ENCODE results near the gene OLFM2. TPM values are rescaled to one million over a fixed set of nuclear protein-coding genes. Genes with fewer than 3 reads are reported as not detected.
"Not testable (repeated sequence)": the region's sequence is repeated elsewhere in the genome, so short reads cannot be mapped to it uniquely, and the experiment has no call there.

The OLFM2 gene
- total RNA-seq, 1 donor from 2014 or later, result 18.8 TPM

- peaks cover 30 to 33% (median 30%) of the 10 kb centered on the region in 3 donors for H3K27me3 ChIP-seq (ENCODE audit: control insufficient read depth in 3 of 3, insufficient read depth in 3 of 3, low read length in 3 of 3)
- no peaks in the 10 kb centered on the region for H3K9me3 ChIP-seq (ENCODE audit: control insufficient read depth in 3 of 3, low read length in 3 of 3)
- H3K4me3 ChIP-seq (ENCODE audit: low read length in 3 of 3), result no peak overlapping the region
- peaks cover 11 to 15% (median 12%) of the 10 kb centered on the region in 3 donors for H3K4me1 ChIP-seq (ENCODE audit: control insufficient read depth in 3 of 3, insufficient read depth in 3 of 3, low read length in 3 of 3)
- no peaks in the 10 kb centered on the region for H3K36me3 ChIP-seq (ENCODE audit: control insufficient read depth in 3 of 3, insufficient read depth in 3 of 3, low read length in 3 of 3)
- H3K27ac ChIP-seq (ENCODE audit: low read depth, low read length), result no peak overlapping the region
- no peak overlapping the region for H3K9ac ChIP-seq (ENCODE audit: low read depth in 1 of 3, low read length in 3 of 3)
These were observed 3.5 kb downstream of the OLFM2 start for GRCh38 chr19:9932835-9933234.

GRCh38 chr19:9931629-9932028 is 4.7 kb downstream of the OLFM2 start:
- peaks cover 23 to 29% (median 26%) of the 10 kb centered on the region in 3 donors for H3K27me3 ChIP-seq (ENCODE audit: control insufficient read depth in 3 of 3, insufficient read depth in 3 of 3, low read length in 3 of 3)
- H3K27ac ChIP-seq (ENCODE audit: low read depth, low read length), result no peak overlapping the region
- H3K36me3 ChIP-seq (ENCODE audit: control insufficient read depth in 3 of 3, insufficient read depth in 3 of 3, low read length in 3 of 3), result no peaks in the 10 kb centered on the region
- H3K4me3 ChIP-seq (ENCODE audit: low read length in 3 of 3), result no peak overlapping the region
- no peak overlapping the region for H3K9ac ChIP-seq (ENCODE audit: low read depth in 1 of 3, low read length in 3 of 3)
- H3K9me3 ChIP-seq (ENCODE audit: control insufficient read depth in 3 of 3, low read length in 3 of 3), result no peaks in the 10 kb centered on the region
- peaks cover 10 to 13% (median 11%) of the 10 kb centered on the region in 3 donors for H3K4me1 ChIP-seq (ENCODE audit: control insufficient read depth in 3 of 3, insufficient read depth in 3 of 3, low read length in 3 of 3)

GRCh38 chr19:9923440-9923839 is 12.9 kb downstream of the OLFM2 start:
- Histone ChIP-seq H3K27ac (ENCODE audit: low read depth, low read length) (no peak overlapping the region), H3K4me1 (ENCODE audit: control insufficient read depth in 3 of 3, insufficient read depth in 3 of 3, low read length in 3 of 3) (no peaks in the 10 kb centered on the region), H3K9ac (ENCODE audit: low read depth in 1 of 3, low read length in 3 of 3) (no peak overlapping the region), H3K27me3 (ENCODE audit: control insufficient read depth in 3 of 3, insufficient read depth in 3 of 3, low read length in 3 of 3) (peaks cover 0 to 2% (median 0%) of the 10 kb centered on the region in 3 donors), H3K36me3 (ENCODE audit: control insufficient read depth in 3 of 3, insufficient read depth in 3 of 3, low read length in 3 of 3) (no peaks in the 10 kb centered on the region), H3K4me3 (ENCODE audit: low read length in 3 of 3) (no peak overlapping the region), H3K9me3 (ENCODE audit: control insufficient read depth in 3 of 3, low read length in 3 of 3) (no peaks in the 10 kb centered on the region)

- not testable (repeated sequence) for H3K9ac ChIP-seq (ENCODE audit: low read depth in 1 of 3, low read length in 3 of 3); H3K27me3 ChIP-seq (ENCODE audit: control insufficient read depth in 3 of 3, insufficient read depth in 3 of 3, low read length in 3 of 3); H3K4me3 ChIP-seq (ENCODE audit: low read length in 3 of 3); H3K9me3 ChIP-seq (ENCODE audit: control insufficient read depth in 3 of 3, low read length in 3 of 3); H3K27ac ChIP-seq (ENCODE audit: low read depth, low read length); H3K36me3 ChIP-seq (ENCODE audit: control insufficient read depth in 3 of 3, insufficient read depth in 3 of 3, low read length in 3 of 3); H3K4me1 ChIP-seq (ENCODE audit: control insufficient read depth in 3 of 3, insufficient read depth in 3 of 3, low read length in 3 of 3)
These were observed 13.4 kb downstream of the OLFM2 start for GRCh38 chr19:9922782-9923379.

GRCh38 chr19:9917321-9917720 is 19.0 kb downstream of the OLFM2 start:
- Histone ChIP-seq H3K27ac (ENCODE audit: low read depth, low read length) (no peak overlapping the region), H3K4me1 (ENCODE audit: control insufficient read depth in 3 of 3, insufficient read depth in 3 of 3, low read length in 3 of 3) (peaks cover 4 to 7% (median 4%) of the 10 kb centered on the region in 3 donors), H3K4me3 (ENCODE audit: low read length in 3 of 3) (no peak overlapping the region), H3K9me3 (ENCODE audit: control insufficient read depth in 3 of 3, low read length in 3 of 3) (no peaks in the 10 kb centered on the region), H3K36me3 (ENCODE audit: control insufficient read depth in 3 of 3, insufficient read depth in 3 of 3, low read length in 3 of 3) (no peaks in the 10 kb centered on the region), H3K27me3 (ENCODE audit: control insufficient read depth in 3 of 3, insufficient read depth in 3 of 3, low read length in 3 of 3) (peaks cover 16 to 21% (median 17%) of the 10 kb centered on the region in 3 donors), H3K9ac (ENCODE audit: low read depth in 1 of 3, low read length in 3 of 3) (no peak overlapping the region)

- Histone ChIP-seq H3K9me3 (ENCODE audit: control insufficient read depth in 3 of 3, low read length in 3 of 3) (no peaks in the 10 kb centered on the region), H3K4me3 (ENCODE audit: low read length in 3 of 3) (no peak overlapping the region), H3K27me3 (ENCODE audit: control insufficient read depth in 3 of 3, insufficient read depth in 3 of 3, low read length in 3 of 3) (peaks cover 22 to 27% (median 23%) of the 10 kb centered on the region in 3 donors), H3K9ac (ENCODE audit: low read depth in 1 of 3, low read length in 3 of 3) (no peak overlapping the region), H3K27ac (ENCODE audit: low read depth, low read length) (no peak overlapping the region), H3K4me1 (ENCODE audit: control insufficient read depth in 3 of 3, insufficient read depth in 3 of 3, low read length in 3 of 3) (peaks cover 4 to 7% (median 4%) of the 10 kb centered on the region in 3 donors), H3K36me3 (ENCODE audit: control insufficient read depth in 3 of 3, insufficient read depth in 3 of 3, low read length in 3 of 3) (no peaks in the 10 kb centered on the region)
These were observed 19.6 kb downstream of the OLFM2 start for GRCh38 chr19:9916719-9917118.

- Histone ChIP-seq H3K4me3 (ENCODE audit: low read length in 3 of 3) (peak overlapping the region; percentile 49 to 63 (median 60)), H3K9me3 (ENCODE audit: control insufficient read depth in 3 of 3, low read length in 3 of 3) (no peaks in the 10 kb centered on the region), H3K27ac (ENCODE audit: low read depth, low read length) (no peak overlapping the region), H3K27me3 (ENCODE audit: control insufficient read depth in 3 of 3, insufficient read depth in 3 of 3, low read length in 3 of 3) (peaks cover 27 to 33% (median 31%) of the 10 kb centered on the region in 3 donors), H3K36me3 (ENCODE audit: control insufficient read depth in 3 of 3, insufficient read depth in 3 of 3, low read length in 3 of 3) (no peaks in the 10 kb centered on the region), H3K4me1 (ENCODE audit: control insufficient read depth in 3 of 3, insufficient read depth in 3 of 3, low read length in 3 of 3) (peaks cover 4 to 7% (median 4%) of the 10 kb centered on the region in 3 donors), H3K9ac (ENCODE audit: low read depth in 1 of 3, low read length in 3 of 3) (no peak overlapping the region)
These were observed 21.8 kb downstream of the OLFM2 start for GRCh38 chr19:9914315-9915207.

- no peaks in the 10 kb centered on the region for H3K9me3 ChIP-seq (ENCODE audit: control insufficient read depth in 3 of 3, low read length in 3 of 3)
- H3K27me3 ChIP-seq (ENCODE audit: control insufficient read depth in 3 of 3, insufficient read depth in 3 of 3, low read length in 3 of 3), result peaks cover 27 to 33% (median 31%) of the 10 kb centered on the region in 3 donors
- H3K4me1 ChIP-seq (ENCODE audit: control insufficient read depth in 3 of 3, insufficient read depth in 3 of 3, low read length in 3 of 3), result peaks cover 4 to 7% (median 4%) of the 10 kb centered on the region in 3 donors
- H3K36me3 ChIP-seq (ENCODE audit: control insufficient read depth in 3 of 3, insufficient read depth in 3 of 3, low read length in 3 of 3), result no peaks in the 10 kb centered on the region
- no peak overlapping the region for H3K9ac ChIP-seq (ENCODE audit: low read depth in 1 of 3, low read length in 3 of 3)
- H3K27ac ChIP-seq (ENCODE audit: low read depth, low read length), result no peak overlapping the region
- H3K4me3 ChIP-seq (ENCODE audit: low read length in 3 of 3), result peak overlapping the region; percentile 49 to 63 (median 60)
These were observed 22.4 kb downstream of the OLFM2 start for GRCh38 chr19:9914001-9914314.

GRCh38 chr19:9913237-9914000 is 22.9 kb downstream of the OLFM2 start:
- Histone ChIP-seq H3K4me3 (ENCODE audit: low read length in 3 of 3) (no peak overlapping the region), H3K9ac (ENCODE audit: low read depth in 1 of 3, low read length in 3 of 3) (no peak overlapping the region), H3K36me3 (ENCODE audit: control insufficient read depth in 3 of 3, insufficient read depth in 3 of 3, low read length in 3 of 3) (no peaks in the 10 kb centered on the region), H3K27ac (ENCODE audit: low read depth, low read length) (no peak overlapping the region), H3K4me1 (ENCODE audit: control insufficient read depth in 3 of 3, insufficient read depth in 3 of 3, low read length in 3 of 3) (peaks cover 4 to 7% (median 4%) of the 10 kb centered on the region in 3 donors), H3K27me3 (ENCODE audit: control insufficient read depth in 3 of 3, insufficient read depth in 3 of 3, low read length in 3 of 3) (peaks cover 27 to 33% (median 31%) of the 10 kb centered on the region in 3 donors), H3K9me3 (ENCODE audit: control insufficient read depth in 3 of 3, low read length in 3 of 3) (no peaks in the 10 kb centered on the region)

Data from skeletal muscle tissue (tissue), 4 donors.